IMR-90 (cell line): Measurements from ENCODE around the gene GALK1. TPM values are rescaled to one million over a fixed set of nuclear protein-coding genes. Genes with fewer than 3 reads are reported as not detected.

Experiments
- ATAC-seq: fragments of 200-7000 bp; cut with Tn5 transposase; 2 replicates; pipeline ENCODE4 v1.9.1; 2020; ENCODE audit warnings: low read depth, mild to moderate bottlenecking, moderate library complexity
- BruUV-seq: library from RNA; stranded (reverse); fragments of 400-500 nt; replicated peaks from 2 replicates; lab custom pipeline; 2021; lab: Mats Ljungman, UMichigan
- CTCF ChIA-PET: fragments of 300-600 bp; formaldehyde crosslinking; extraction: SDS; loops from one replicate; lab custom pipeline; 2021; ENCODE audit warnings: antibody characterized with exemption; lab: Yijun Ruan, JAX
- POLR2A ChIA-PET: fragments of 300-600 bp; sonication (Branson Sonifier 250); formaldehyde crosslinking; loops from one replicate; lab custom pipeline; 2022; ENCODE audit warnings: antibody characterized with exemption; ENCODE audit not compliant: unreplicated experiment; lab: Charles Lee
- DNase-seq: peaks from one replicate; pipeline ENCODE4 v3.0.0; 2013
- H2AFZ ChIP-seq: replicated peaks from 2 replicates; pipeline ENCODE3; 2013; ENCODE audit warnings: low read length, mild to moderate bottlenecking; ENCODE audit not compliant: poor library complexity
- H2AK5ac ChIP-seq: 2 replicates; pipeline ENCODE4 v1.6.1; 2013; ENCODE audit warnings: low read depth, low read length, inconsistent platforms
- H2AK9ac ChIP-seq: replicated peaks from 2 replicates; pipeline ENCODE3; 2013; ENCODE audit warnings: mild to moderate bottlenecking, low read depth, low read length, moderate library complexity; ENCODE audit not compliant: poor library complexity
- H2BK120ac ChIP-seq: 2 replicates; pipeline ENCODE4 v1.6.1; 2013; ENCODE audit warnings: low read depth, low read length, inconsistent platforms
- H2BK15ac ChIP-seq: 3 replicates; pipeline ENCODE4 v1.6.1; 2013; ENCODE audit warnings: low read depth, low read length, inconsistent platforms
- H2BK20ac ChIP-seq: 2 replicates; pipeline ENCODE4 v1.6.1; 2013; ENCODE audit warnings: low read depth, mild to moderate bottlenecking, inconsistent platforms, low read length, moderate library complexity
- H2BK5ac ChIP-seq: 2 replicates; pipeline ENCODE4 v1.6.1; 2013; ENCODE audit warnings: mild to moderate bottlenecking, low read depth, low read length, inconsistent platforms; ENCODE audit not compliant: poor library complexity, severe bottlenecking
- H3K14ac ChIP-seq: replicated peaks from 2 replicates; pipeline ENCODE4 v1.6.1; 2013; ENCODE audit warnings: low read depth, low read length, inconsistent platforms
- H3K18ac ChIP-seq: 2 replicates; pipeline ENCODE4 v1.6.1; 2013; ENCODE audit warnings: low read depth, low read length, control low read depth
- H3K23ac ChIP-seq: 2 replicates; pipeline ENCODE4 v1.6.1; 2013; ENCODE audit warnings: low read depth, low read length, inconsistent platforms
- H3K27ac ChIP-seq: 2 replicates; pipeline ENCODE4 v1.5.1; 2013; ENCODE audit warnings: mild to moderate bottlenecking, control low read depth, low read length; ENCODE audit not compliant: insufficient read depth
- H3K27me3 ChIP-seq: 2 replicates; pipeline ENCODE4 v1.6.1; 2013; ENCODE audit warnings: low read length; ENCODE audit not compliant: control insufficient read depth, insufficient read depth
- H3K36me3 ChIP-seq: 2 replicates; pipeline ENCODE4 v1.6.1; 2013; ENCODE audit warnings: low read length, mixed read lengths; ENCODE audit not compliant: control insufficient read depth, insufficient read depth
- H3K4ac ChIP-seq: 2 replicates; pipeline ENCODE4 v1.6.1; 2013; ENCODE audit warnings: low read depth, low read length, inconsistent platforms
- H3K4me1 ChIP-seq: 2 replicates; pipeline ENCODE4 v1.6.1; 2013; ENCODE audit warnings: low read length, mixed read lengths; ENCODE audit not compliant: control insufficient read depth, insufficient read depth
- H3K4me2 ChIP-seq: 2 replicates; pipeline ENCODE4 v1.6.1; 2013; ENCODE audit warnings: low read depth, mild to moderate bottlenecking, control low read depth, low read length, moderate library complexity
- H3K4me3 ChIP-seq: 2 replicates; pipeline ENCODE4 v1.5.1; 2013; ENCODE audit warnings: low read depth, mild to moderate bottlenecking, control low read depth, low read length, moderate library complexity; ENCODE audit not compliant: insufficient read depth
- H3K56ac ChIP-seq: 2 replicates; pipeline ENCODE4 v1.6.1; 2013; ENCODE audit warnings: low read length, inconsistent platforms; ENCODE audit not compliant: insufficient read depth; ENCODE audit errors: extremely low read depth
- H3K79me1 ChIP-seq, 2 experiments: 2 replicates each; pipeline ENCODE4 v1.6.1; 2013; ENCODE audit warnings: low read length in 2 of 2, inconsistent platforms in 1 of 2, low read depth in 1 of 2
- H3K9ac ChIP-seq: 2 replicates; pipeline ENCODE4 v1.6.1; 2013; ENCODE audit warnings: low read depth, low read length, control low read depth
- H3K9me1 ChIP-seq: 2 replicates; pipeline ENCODE4 v1.6.1; 2013; ENCODE audit warnings: low read length, inconsistent platforms; ENCODE audit not compliant: insufficient read depth
- H3K9me3 ChIP-seq: 2 replicates; pipeline ENCODE4 v1.6.1; 2013; ENCODE audit warnings: low read length; ENCODE audit not compliant: control insufficient read depth, insufficient read depth
- H4K20me1 ChIP-seq: 2 replicates; pipeline ENCODE4 v1.6.1; 2013; ENCODE audit warnings: low read length, inconsistent platforms; ENCODE audit not compliant: insufficient read depth
- H4K5ac ChIP-seq: 2 replicates; pipeline ENCODE4 v1.6.1; 2013; ENCODE audit warnings: mild to moderate bottlenecking, low read depth, low read length, control low read depth
- H4K8ac ChIP-seq, 2 experiments: 2 replicates each; pipeline ENCODE4 v1.6.1; 2013; ENCODE audit warnings: low read depth in 2 of 2, low read length in 2 of 2, control low read depth in 1 of 2, inconsistent platforms in 1 of 2
- H4K91ac ChIP-seq: 2 replicates; pipeline ENCODE4 v1.6.1; 2013; ENCODE audit warnings: low read depth, low read length, inconsistent platforms; ENCODE audit not compliant: insufficient read depth
- BHLHE40 ChIP-seq: fragments of 150-350 bp; IDR thresholded peaks from 2 replicates; pipeline ENCODE4 v1.6.1; 2016; ENCODE audit warnings: mild to moderate bottlenecking, low read depth, low read length
- CEBPB ChIP-seq: IDR thresholded peaks from 2 replicates; pipeline ENCODE4 v1.6.1; 2012; ENCODE audit warnings: low read depth, low read length, improper control_type of control experiment
- CHD1 ChIP-seq: IDR thresholded peaks from 2 replicates; pipeline ENCODE4 v1.6.1; 2012; ENCODE audit warnings: low read depth, low read length, improper control_type of control experiment
- MAFK ChIP-seq: IDR thresholded peaks from 2 replicates; pipeline ENCODE4 v1.6.1; 2012; ENCODE audit warnings: low read depth, low read length, improper control_type of control experiment
- MAZ ChIP-seq: IDR thresholded peaks from 2 replicates; pipeline ENCODE4 v1.6.1; 2012; ENCODE audit warnings: low read depth, mild to moderate bottlenecking, low read length, improper control_type of control experiment, moderate library complexity, borderline replicate concordance
- POLR2A ChIP-seq: IDR thresholded peaks from 2 replicates; pipeline ENCODE4 v1.6.1; 2012; ENCODE audit warnings: mild to moderate bottlenecking, low read depth, low read length
- SMC3 ChIP-seq: fragments of 150-350 bp; IDR thresholded peaks from 2 replicates; pipeline ENCODE4 v1.6.1; 2016; ENCODE audit warnings: low read depth, mild to moderate bottlenecking, antibody characterized with exemption, low read length, moderate library complexity
- WGBS, 2 experiments: methylation state at CpG; one replicate each; pipeline versions ENCODE4 v1.1.5 to v1.1.7; 2013; ENCODE audit warnings: missing lambda C conversion rate in 2 of 2; ENCODE audit not compliant: insufficient read length in 1 of 2; ENCODE audit errors: extremely low coverage in 2 of 2; 5-methylcytosine and 5-hydroxymethylcytosine counted together
- dilution Hi-C: fragments of 300-500 bp; cut with HindIII; formaldehyde crosslinking; loops from one replicate; pipeline ENCODE4 v1.14.3; 2018; ENCODE audit warnings: low sequenced_read_pairs; ENCODE audit not compliant: unreplicated experiment
- in situ Hi-C: fragments of 300-500 bp; cut with MboI; formaldehyde crosslinking; loops from 3 replicates; pipeline ENCODE4 v1.14.3; 2019; ENCODE audit warnings: low sequenced_read_pairs, inconsistent platforms, mixed read lengths
- intact Hi-C: fragments of 100-400 bp; cut with micrococcal nuclease; formaldehyde crosslinking; loops from 2 replicates; pipeline ENCODE4 v1.10.0; 2022
- polyA plus RNA-seq, 3 experiments: library from polyadenylated mRNA; depleted of rRNA; stranded (reverse); fragments of >200 nt; gene quantifications; 2 replicates each; pipeline ENCODE4 v1.2.3, GENCODE V29; 2012; ENCODE audit warnings: low replicate concordance in 1 of 3
- total RNA-seq: library from RNA; depleted of rRNA; stranded (reverse); fragments of >200 nt; gene quantifications from 2 replicates; pipeline ENCODE4 v1.2.3, GENCODE V29; 2012
- TF ChIP-seq, protein P1 (sequence below): fragments of 150-350 bp; IDR thresholded peaks from 2 replicates; pipeline ENCODE4 v1.6.1; 2017; ENCODE audit warnings: mild to moderate bottlenecking, antibody characterized with exemption, low read length, low read depth
- TF ChIP-seq, protein P2 (sequence below): conservative IDR thresholded peaks from 2 replicates; pipeline ENCODE4 v1.5.1; 2012; ENCODE audit warnings: mild to moderate bottlenecking, low read depth, low read length, improper control_type of control experiment
- TF ChIP-seq, protein P3 (sequence below): fragments of 150-350 bp; IDR thresholded peaks from 2 replicates; pipeline ENCODE4 v1.6.1; 2016; ENCODE audit warnings: low read depth, mild to moderate bottlenecking, low read length, moderate library complexity, borderline replicate concordance

The GALK1 gene
- total and polyA plus RNA-seq, 2 of the 4 experiments (the other 2 are of a cell fraction), result 19.9 to 21.9 TPM

DNA sequence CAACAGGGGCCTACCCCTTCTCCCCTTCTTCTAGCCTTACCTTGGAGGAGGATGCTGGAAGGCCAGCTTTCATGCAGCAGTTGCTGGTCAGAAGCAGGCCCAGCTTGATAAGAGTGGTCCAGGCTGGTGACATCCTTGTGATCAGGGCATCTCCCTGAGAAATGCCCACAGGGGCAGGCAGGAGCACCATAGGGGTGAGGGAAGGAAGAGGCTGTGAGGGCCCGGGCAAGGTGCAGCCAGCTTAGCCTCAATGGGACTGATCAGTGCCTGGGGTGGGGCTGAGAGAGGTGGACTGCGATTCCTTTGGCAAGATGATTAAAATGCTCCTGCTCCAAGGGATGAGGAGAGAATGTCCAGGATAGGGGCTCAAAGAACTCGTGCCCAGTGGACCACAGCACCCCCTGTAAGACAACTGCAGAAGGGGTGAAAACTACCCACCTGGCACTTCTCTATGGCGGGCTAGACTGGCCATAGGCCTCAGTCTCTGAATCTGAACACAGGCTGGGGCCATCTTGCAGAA, 9.5 kb upstream of the GALK1 start:
- CTCF ChIA-PET, result no interaction called here

More for the DNA sequence above, 9.5 kb upstream of the GALK1 start:
- Histone ChIP-seq H3K27me3 (no peaks in the 10 kb centered on the region), H3K4me3 (no peak overlapping the region), H4K20me1 (peaks cover 54% of the 10 kb centered on the region), H3K36me3 (peaks cover 23% of the 10 kb centered on the region), H3K23ac (no peak overlapping the region), H3K56ac (no peak overlapping the region), H3K4me2 (no peak overlapping the region), H2BK120ac (no peak overlapping the region), H3K4me1 (peaks cover 2% of the 10 kb centered on the region), H3K14ac (no peak overlapping the region), H3K4ac (no peak overlapping the region), H2AK5ac (no peak overlapping the region), H2BK5ac (no peak overlapping the region), H3K18ac (no peak overlapping the region), H3K9ac (no peak overlapping the region), H3K27ac (no peak overlapping the region), H4K8ac (no peak overlapping the region), H4K5ac (no peak overlapping the region), H3K9me1 (peaks cover 15% of the 10 kb centered on the region), H2AK9ac (no peak overlapping the region), H3K79me1 (peaks cover 10 to 35% of the 10 kb centered on the region in 2 experiments), H2AFZ (no peak overlapping the region), H2BK20ac (no peak overlapping the region), H3K9me3 (no peaks in the 10 kb centered on the region), H4K91ac (no peak overlapping the region), H2BK15ac (no peak overlapping the region)
- dilution Hi-C loops, result no loop called here
- POLR2A ChIA-PET, result interaction anchor here (0.6 to 0.8 kb wide), 2 partner anchors 9 to 79 kb away, joined by 3 to 6 read pairs; partner anchors contain the start of gene GALK1
- no TSS peak for BruUV-seq
- in situ Hi-C loops, result no loop called here
- intact Hi-C loops, result no loop called here
- no peak for DNase-seq
- ATAC-seq, result no peak
- no peak for TF ChIP-seq CEBPB
- TF ChIP-seq SMC3, result no peak
- no peak for TF ChIP-seq CHD1
- TF ChIP-seq, protein P1, sequence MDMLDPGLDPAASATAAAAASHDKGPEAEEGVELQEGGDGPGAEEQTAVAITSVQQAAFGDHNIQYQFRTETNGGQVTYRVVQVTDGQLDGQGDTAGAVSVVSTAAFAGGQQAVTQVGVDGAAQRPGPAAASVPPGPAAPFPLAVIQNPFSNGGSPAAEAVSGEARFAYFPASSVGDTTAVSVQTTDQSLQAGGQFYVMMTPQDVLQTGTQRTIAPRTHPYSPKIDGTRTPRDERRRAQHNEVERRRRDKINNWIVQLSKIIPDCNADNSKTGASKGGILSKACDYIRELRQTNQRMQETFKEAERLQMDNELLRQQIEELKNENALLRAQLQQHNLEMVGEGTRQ, result no peak
- TF ChIP-seq, protein P2, sequence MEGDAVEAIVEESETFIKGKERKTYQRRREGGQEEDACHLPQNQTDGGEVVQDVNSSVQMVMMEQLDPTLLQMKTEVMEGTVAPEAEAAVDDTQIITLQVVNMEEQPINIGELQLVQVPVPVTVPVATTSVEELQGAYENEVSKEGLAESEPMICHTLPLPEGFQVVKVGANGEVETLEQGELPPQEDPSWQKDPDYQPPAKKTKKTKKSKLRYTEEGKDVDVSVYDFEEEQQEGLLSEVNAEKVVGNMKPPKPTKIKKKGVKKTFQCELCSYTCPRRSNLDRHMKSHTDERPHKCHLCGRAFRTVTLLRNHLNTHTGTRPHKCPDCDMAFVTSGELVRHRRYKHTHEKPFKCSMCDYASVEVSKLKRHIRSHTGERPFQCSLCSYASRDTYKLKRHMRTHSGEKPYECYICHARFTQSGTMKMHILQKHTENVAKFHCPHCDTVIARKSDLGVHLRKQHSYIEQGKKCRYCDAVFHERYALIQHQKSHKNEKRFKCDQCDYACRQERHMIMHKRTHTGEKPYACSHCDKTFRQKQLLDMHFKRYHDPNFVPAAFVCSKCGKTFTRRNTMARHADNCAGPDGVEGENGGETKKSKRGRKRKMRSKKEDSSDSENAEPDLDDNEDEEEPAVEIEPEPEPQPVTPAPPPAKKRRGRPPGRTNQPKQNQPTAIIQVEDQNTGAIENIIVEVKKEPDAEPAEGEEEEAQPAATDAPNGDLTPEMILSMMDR, result no peak
- TF ChIP-seq, protein P3, sequence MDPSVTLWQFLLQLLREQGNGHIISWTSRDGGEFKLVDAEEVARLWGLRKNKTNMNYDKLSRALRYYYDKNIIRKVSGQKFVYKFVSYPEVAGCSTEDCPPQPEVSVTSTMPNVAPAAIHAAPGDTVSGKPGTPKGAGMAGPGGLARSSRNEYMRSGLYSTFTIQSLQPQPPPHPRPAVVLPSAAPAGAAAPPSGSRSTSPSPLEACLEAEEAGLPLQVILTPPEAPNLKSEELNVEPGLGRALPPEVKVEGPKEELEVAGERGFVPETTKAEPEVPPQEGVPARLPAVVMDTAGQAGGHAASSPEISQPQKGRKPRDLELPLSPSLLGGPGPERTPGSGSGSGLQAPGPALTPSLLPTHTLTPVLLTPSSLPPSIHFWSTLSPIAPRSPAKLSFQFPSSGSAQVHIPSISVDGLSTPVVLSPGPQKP, result no peak
- TF ChIP-seq MAFK, result no peak
- no peak for TF ChIP-seq POLR2A
- no peak for TF ChIP-seq MAZ
- TF ChIP-seq BHLHE40, result no peak
- 93% methylated on average over 2 of the region's 4 CpGs; no CpG with 5 or more reads in 1 of the 2 experiments for WGBS, 2 experiments
